Endodermal cell (in vitro differentiated cells): ENCODE measurements around the gene COL4A4. TPM values are rescaled to one million over a fixed set of nuclear protein-coding genes. Genes with fewer than 3 reads are reported as not detected.

Experiments used
- DNase-seq: peaks from one replicate; pipeline ENCODE4 v3.0.0-alpha.2; 2017
- H3K27ac ChIP-seq: 2 replicates; pipeline ENCODE4 v1.5.1; 2013; ENCODE audit warnings: mild to moderate bottlenecking, low read depth, low read length, moderate library complexity
- H3K27me3 ChIP-seq: 2 replicates; pipeline ENCODE4 v1.6.1; 2013; ENCODE audit warnings: mild to moderate bottlenecking, low read length, moderate library complexity; ENCODE audit not compliant: insufficient read depth, control insufficient read depth, poor library complexity, severe bottlenecking
- H3K36me3 ChIP-seq: 2 replicates; pipeline ENCODE4 v1.7.0; 2013; ENCODE audit warnings: mild to moderate bottlenecking, low read length, moderate library complexity; ENCODE audit not compliant: control insufficient read depth, insufficient read depth
- H3K4me1 ChIP-seq: one replicate; pipeline ENCODE4 v1.7.0; 2013; ENCODE audit warnings: low read length; ENCODE audit not compliant: control insufficient read depth, insufficient read depth
- H3K4me3 ChIP-seq: 2 replicates; pipeline ENCODE4 v1.5.1; 2013; ENCODE audit warnings: mild to moderate bottlenecking, low read length, moderate library complexity
- H3K9ac ChIP-seq: 2 replicates; pipeline ENCODE4 v1.6.1; 2013; ENCODE audit warnings: mild to moderate bottlenecking, low read length, moderate library complexity; ENCODE audit not compliant: poor library complexity, severe bottlenecking; ENCODE audit errors: extremely low read depth
- H3K9me3 ChIP-seq: 2 replicates; pipeline ENCODE4 v1.6.1; 2013; ENCODE audit warnings: mild to moderate bottlenecking, low read length, moderate library complexity; ENCODE audit not compliant: control insufficient read depth
- H3K27ac Mint-ChIP-seq: 2 replicates; pipeline ENCODE4 v1.8.0; 2020; ENCODE audit warnings: mixed read lengths
- H3K27me3 Mint-ChIP-seq: 2 replicates; pipeline ENCODE4 v1.8.0; 2021; ENCODE audit warnings: mild to moderate bottlenecking, mixed read lengths; ENCODE audit not compliant: insufficient read depth
- H3K36me3 Mint-ChIP-seq: 2 replicates; pipeline ENCODE4 v1.8.0; 2020; ENCODE audit warnings: low read depth, mixed read lengths
- H3K4me1 Mint-ChIP-seq: 2 replicates; pipeline ENCODE4 v1.8.0; 2020; ENCODE audit warnings: mixed read lengths
- H3K4me3 Mint-ChIP-seq: 2 replicates; pipeline ENCODE4 v1.8.0; 2020; ENCODE audit warnings: mild to moderate bottlenecking, moderate library complexity, mixed read lengths
- H3K9me3 Mint-ChIP-seq: 2 replicates; pipeline ENCODE4 v1.8.0; 2020; ENCODE audit warnings: mild to moderate bottlenecking, mixed read lengths
- CTCF ChIP-seq: fragments of 200-600 bp; sonication (generic); conservative IDR thresholded peaks from 2 replicates; pipeline ENCODE4 v1.5.0; 2021; ENCODE audit warnings: antibody characterized with exemption, mild to moderate bottlenecking
- whole genome bisulfite sequencing, 2 experiments: methylation state at CpG; one replicate each; pipeline versions ENCODE4 v1.1.5 to v1.1.7; 2013; ENCODE audit warnings: missing lambda C conversion rate in 2 of 2, mixed read lengths in 1 of 2; ENCODE audit not compliant: insufficient coverage in 1 of 2, insufficient read length in 1 of 2; 5-methylcytosine and 5-hydroxymethylcytosine counted together
- total RNA-seq, 2 donors: library from RNA; stranded (reverse); fragmentation: NEBNext Ultra II Directional in 1 of 2; extraction: Animal tissue kit (Norgen Biotek cat#: 25700) in 1 of 2; gene quantifications; 2 replicates in 1 of 2; 3 replicates in 1 of 2; pipeline ENCODE4 v1.2.1, GENCODE V29; 2021

Gene COL4A4
- total RNA-seq, 2 donors from 2014 or later, result 2.2 to 2.9 TPM

GRCh38 chr2:227118353-227118752 is 45.7 kb downstream of the COL4A4 start:
- H3K27ac Mint-ChIP-seq, result no peak overlapping the region
- H3K9me3 Mint-ChIP-seq, result no peaks in the 10 kb centered on the region
- peaks cover 6% of the 10 kb centered on the region for H3K4me1 Mint-ChIP-seq
- TF ChIP-seq CTCF, result no peak
- no peaks in the 10 kb centered on the region for H3K36me3 Mint-ChIP-seq
- H3K9me3 ChIP-seq, result no peaks in the 10 kb centered on the region
- H3K27ac ChIP-seq, result no peak overlapping the region
- no peaks in the 10 kb centered on the region for H3K4me1 ChIP-seq
- H3K4me3 Mint-ChIP-seq, result no peak overlapping the region
- H3K9ac ChIP-seq, result no peak overlapping the region
- H3K27me3 ChIP-seq, result no peaks in the 10 kb centered on the region
- no peaks in the 10 kb centered on the region for H3K36me3 ChIP-seq
- no peak for DNase-seq
- H3K27me3 Mint-ChIP-seq, result no peaks in the 10 kb centered on the region
- no peak overlapping the region for H3K4me3 ChIP-seq

GRCh38 chr2:227117852-227118251 is 46.2 kb downstream of the COL4A4 start:
- Histone ChIP-seq H3K36me3 (no peaks in the 10 kb centered on the region), H3K27ac (no peak overlapping the region), H3K9ac (no peak overlapping the region), H3K4me3 (no peak overlapping the region), H3K27me3 (no peaks in the 10 kb centered on the region), H3K9me3 (no peaks in the 10 kb centered on the region), H3K4me1 (no peaks in the 10 kb centered on the region)
- Mint-ChIP-seq H3K9me3 (no peaks in the 10 kb centered on the region), H3K4me3 (no peak overlapping the region), H3K27ac (no peak overlapping the region), H3K4me1 (peaks cover 6% of the 10 kb centered on the region), H3K27me3 (no peaks in the 10 kb centered on the region), H3K36me3 (no peaks in the 10 kb centered on the region)
- DNase-seq, result no peak
- TF ChIP-seq CTCF, result no peak
- 82 to 100% methylated on average over 1 to 3 of the region's 3 CpGs for WGBS, 2 experiments

DNA sequence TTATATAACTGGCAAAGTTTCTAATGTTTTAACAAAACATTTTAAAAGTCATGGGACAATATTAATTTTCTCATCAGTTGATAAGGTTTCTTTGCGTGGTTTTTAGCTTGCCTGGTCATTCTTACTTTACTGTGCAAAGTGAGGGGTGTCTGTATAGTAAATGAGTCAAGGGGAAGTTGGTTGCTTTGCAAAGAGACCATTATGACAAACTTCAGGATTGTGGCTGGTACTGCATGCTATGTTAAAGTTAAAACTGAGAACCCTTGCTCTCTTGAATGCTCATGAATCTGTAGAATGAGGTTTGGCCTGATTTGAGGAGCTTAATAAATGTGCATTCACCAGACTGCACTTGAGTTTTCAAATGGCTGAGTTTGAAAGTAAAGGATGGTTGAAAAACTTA is 47.0 kb downstream of the COL4A4 start:
- H3K4me1 ChIP-seq, result no peaks in the 10 kb centered on the region
- TF ChIP-seq CTCF, result no peak
- no peaks in the 10 kb centered on the region for H3K27me3 Mint-ChIP-seq
- DNase-seq, result no peak
- no peaks in the 10 kb centered on the region for H3K9me3 ChIP-seq
- no peak overlapping the region for H3K27ac Mint-ChIP-seq
- no peaks in the 10 kb centered on the region for H3K27me3 ChIP-seq
- no peak overlapping the region for H3K9ac ChIP-seq
- H3K4me3 ChIP-seq, result no peak overlapping the region
- peaks cover 6% of the 10 kb centered on the region for H3K4me1 Mint-ChIP-seq
- H3K36me3 Mint-ChIP-seq, result no peaks in the 10 kb centered on the region
- no peaks in the 10 kb centered on the region for H3K36me3 ChIP-seq
- H3K27ac ChIP-seq, result no peak overlapping the region
- 90% methylated on average over 1 of the region's 1 CpG; no CpG with 5 or more reads in 1 of the 2 experiments for WGBS, 2 experiments
- H3K9me3 Mint-ChIP-seq, result no peaks in the 10 kb centered on the region
- no peak overlapping the region for H3K4me3 Mint-ChIP-seq
